Osteoblast (primary cell): ENCODE results near the gene CCDC177. TPM values are rescaled to one million over a fixed set of nuclear protein-coding genes. Genes with fewer than 3 reads are reported as not detected.
"Not testable (repeated sequence)": the region's sequence is repeated elsewhere in the genome, so short reads cannot be mapped to it uniquely, and the experiment has no call there.

ENCODE experiments used
- DNase-seq: peaks from one replicate; pipeline ENCODE4 v3.0.0; 2011; ENCODE audit warnings: low spot score, mixed read lengths; ENCODE audit not compliant: insufficient read length; ENCODE audit errors: missing footprints
- H2AFZ ChIP-seq: 2 replicates; pipeline ENCODE4 v1.6.0; 2011; ENCODE audit warnings: mild to moderate bottlenecking, low read length
- H3K27ac ChIP-seq: 2 replicates; pipeline ENCODE4 v1.5.1; 2011; ENCODE audit warnings: mild to moderate bottlenecking, low read depth, low read length, moderate library complexity
- H3K27me3 ChIP-seq: 2 replicates; pipeline ENCODE4 v1.6.0; 2012; ENCODE audit warnings: mild to moderate bottlenecking, control low read depth, inconsistent platforms, low read length, moderate library complexity; ENCODE audit not compliant: insufficient read depth
- H3K36me3 ChIP-seq: 2 replicates; pipeline ENCODE4 v1.5.1; 2011; ENCODE audit warnings: mild to moderate bottlenecking, low read length, control low read depth, moderate library complexity; ENCODE audit not compliant: insufficient read depth
- H3K4me1 ChIP-seq: 2 replicates; pipeline ENCODE4 v1.5.1; 2011; ENCODE audit warnings: mild to moderate bottlenecking, low read length, control low read depth, moderate library complexity; ENCODE audit not compliant: insufficient read depth
- H3K4me2 ChIP-seq: 2 replicates; pipeline ENCODE4 v1.6.0; 2011; ENCODE audit warnings: mild to moderate bottlenecking, low read length; ENCODE audit not compliant: insufficient read depth
- H3K4me3 ChIP-seq: fragments of 200-600 bp; sonication (generic); 3 replicates; pipeline ENCODE4 v1.5.1; 2012; ENCODE audit warnings: mild to moderate bottlenecking, low read length, inconsistent platforms; ENCODE audit not compliant: insufficient read depth
- H3K79me2 ChIP-seq: 2 replicates; pipeline ENCODE4 v1.6.0; 2012; ENCODE audit warnings: mild to moderate bottlenecking, low read length, control low read depth, inconsistent platforms; ENCODE audit not compliant: insufficient read depth
- H3K9me3 ChIP-seq: 2 replicates; pipeline ENCODE4 v1.5.1; 2011; ENCODE audit warnings: low read depth, low read length, control low read depth
- H4K20me1 ChIP-seq: 2 replicates; pipeline ENCODE4 v1.6.0; 2012; ENCODE audit warnings: mild to moderate bottlenecking, low read length, control low read depth; ENCODE audit not compliant: insufficient read depth
- CTCF ChIP-seq: IDR thresholded peaks from 2 replicates; pipeline ENCODE4 v1.5.1; 2011; ENCODE audit warnings: mild to moderate bottlenecking, low read depth, low read length, moderate library complexity; ENCODE audit errors: extremely low read depth
- total RNA-seq: library from RNA; depleted of rRNA; stranded (reverse); fragments of >200 nt; gene quantifications from 2 replicates; pipeline ENCODE4 v1.2.3, GENCODE V29; 2012

Gene CCDC177
- total RNA-seq, 1 donor: not detected

GRCh38 chr14:69600304-69600891 is 25.7 kb upstream of the CCDC177 start:
- no peak for DNase-seq
- H3K4me1 ChIP-seq: no peaks in the 10 kb centered on the region
- no peaks in the 10 kb centered on the region for H3K27me3 ChIP-seq
- no peaks in the 10 kb centered on the region for H3K9me3 ChIP-seq
- H3K79me2 ChIP-seq: no peaks in the 10 kb centered on the region
- H2AFZ ChIP-seq: no peak overlapping the region
- TF ChIP-seq CTCF: no peak
- H3K36me3 ChIP-seq: no peaks in the 10 kb centered on the region
- no peaks in the 10 kb centered on the region for H4K20me1 ChIP-seq
- H3K4me2 ChIP-seq: no peak overlapping the region
- H3K4me3 ChIP-seq: no peak overlapping the region
- no peak overlapping the region for H3K27ac ChIP-seq

- H3K36me3 ChIP-seq, H3K27me3 ChIP-seq, H3K4me2 ChIP-seq, H3K9me3 ChIP-seq, H3K4me1 ChIP-seq, H3K79me2 ChIP-seq, H2AFZ ChIP-seq, DNase-seq, H3K4me3 ChIP-seq, H4K20me1 ChIP-seq, H3K27ac ChIP-seq: not testable (repeated sequence)
These were observed 24.8 kb upstream of the CCDC177 start for GRCh38 chr14:69599431-69599830.

GRCh38 chr14:69595336-69595735 is 20.7 kb upstream of the CCDC177 start:
- Histone ChIP-seq H3K4me1 (peaks cover 12% of the 10 kb centered on the region), H2AFZ (no peak overlapping the region), H3K27ac (no peak overlapping the region), H3K4me3 (no peak overlapping the region), H3K4me2 (no peak overlapping the region), H3K36me3 (no peaks in the 10 kb centered on the region), H3K79me2 (no peaks in the 10 kb centered on the region), H3K9me3 (no peaks in the 10 kb centered on the region), H4K20me1 (no peaks in the 10 kb centered on the region), H3K27me3 (peaks cover 3% of the 10 kb centered on the region)
- TF ChIP-seq CTCF: no peak
- no peak for DNase-seq

GRCh38 chr14:69594846-69595245 is 20.2 kb upstream of the CCDC177 start:
- Histone ChIP-seq H3K36me3 (no peaks in the 10 kb centered on the region), H2AFZ (no peak overlapping the region), H3K27me3 (peaks cover 3% of the 10 kb centered on the region), H3K27ac (no peak overlapping the region), H3K4me3 (no peak overlapping the region), H3K4me1 (peaks cover 12% of the 10 kb centered on the region), H3K79me2 (no peaks in the 10 kb centered on the region), H3K9me3 (no peaks in the 10 kb centered on the region), H3K4me2 (no peak overlapping the region), H4K20me1 (no peaks in the 10 kb centered on the region)
- TF ChIP-seq CTCF: no peak
- DNase-seq: no peak
